Panc1 (cell line): Measurements from ENCODE around the gene EML1. TPM values are rescaled to one million over a fixed set of nuclear protein-coding genes. Genes with fewer than 3 reads are reported as not detected.

ENCODE experiments used
- ATAC-seq: fragments of 200-7000 bp; cut with Tn5 transposase; 2 replicates; pipeline ENCODE4 v1.9.1; 2020; ENCODE audit warnings: mild to moderate bottlenecking, moderate library complexity
- BruUV-seq: library from RNA; stranded (reverse); fragments of 400-500 nt; replicated peaks from 2 replicates; lab custom pipeline; 2021; lab: Mats Ljungman, UMichigan
- CTCF ChIA-PET: fragments of 300-600 bp; sonication (Branson Sonifier 250); formaldehyde crosslinking; loops from one replicate; lab custom pipeline; 2022; ENCODE audit warnings: antibody characterized with exemption; lab: Charles Lee
- POLR2A ChIA-PET: fragments of 300-600 bp; sonication (Branson Sonifier 250); formaldehyde crosslinking; loops from one replicate; lab custom pipeline; 2022; ENCODE audit warnings: antibody characterized with exemption; lab: Charles Lee
- DNase-seq: peaks from one replicate; pipeline ENCODE4 v3.0.0-alpha.2; 2010; ENCODE audit warnings: low read depth, low spot score
- H3K27ac ChIP-seq: 2 replicates; pipeline ENCODE4 v1.5.1; 2011; ENCODE audit warnings: mild to moderate bottlenecking, low read length, inconsistent platforms
- H3K27me3 ChIP-seq: fragments of 200-500 bp; sonication (Bioruptor generic); 2 replicates; pipeline ENCODE4 v1.6.0; 2014; ENCODE audit warnings: low read length, inconsistent platforms; ENCODE audit not compliant: control insufficient read depth, insufficient read depth
- H3K36me3 ChIP-seq: fragments of 200-500 bp; sonication (Bioruptor generic); 2 replicates; pipeline ENCODE4 v1.5.1; 2014; ENCODE audit warnings: inconsistent platforms, mild to moderate bottlenecking, low read length, moderate library complexity; ENCODE audit not compliant: control insufficient read depth, insufficient read depth
- H3K4me1 ChIP-seq: 2 replicates; pipeline ENCODE4 v1.5.1; 2011; ENCODE audit warnings: inconsistent platforms, mild to moderate bottlenecking, low read length, moderate library complexity; ENCODE audit not compliant: control insufficient read depth, insufficient read depth
- H3K4me3 ChIP-seq, 2 experiments: 2 replicates each; pipeline ENCODE4 v1.5.1; 2011 to 2012; ENCODE audit warnings: low read depth in 2 of 2, low read length in 2 of 2, mild to moderate bottlenecking in 2 of 2, inconsistent platforms in 1 of 2, moderate library complexity in 1 of 2
- H3K9me3 ChIP-seq: fragments of 200-500 bp; sonication (Bioruptor generic); 2 replicates; pipeline ENCODE4 v1.5.1; 2014; ENCODE audit warnings: low read depth, mild to moderate bottlenecking, inconsistent platforms, low read length, moderate library complexity; ENCODE audit not compliant: control insufficient read depth, insufficient read depth
- SIN3A ChIP-seq: IDR thresholded peaks from 2 replicates; pipeline ENCODE4 v1.6.1; 2012; ENCODE audit warnings: low read depth, mild to moderate bottlenecking, low read length, moderate library complexity, borderline replicate concordance; ENCODE audit not compliant: insufficient read depth
- in situ Hi-C: cut with HindIII; loops from 2 replicates; pipeline ENCODE4 v1.10.0; 2016; ENCODE audit warnings: low sequenced_read_pairs, low pct_unique_long_range_greater_than_20kb
- intact Hi-C: fragments of 100-400 bp; cut with micrococcal nuclease; formaldehyde crosslinking; loops from one replicate; pipeline ENCODE4 v1.10.0; 2022; ENCODE audit not compliant: unreplicated experiment
- total RNA-seq: library from RNA; stranded (reverse); gene quantifications from one replicate; pipeline ENCODE4 v1.2.1, GENCODE V29; 2021; ENCODE audit not compliant: unreplicated experiment
- TF ChIP-seq, protein P1 (sequence below): fragments of 450-650 bp; IDR thresholded peaks from 2 replicates; pipeline ENCODE4 v1.5.1; 2017; ENCODE audit warnings: mild to moderate bottlenecking
- TF ChIP-seq, protein P2 (sequence below), 2 experiments: IDR thresholded peaks; 2 replicates each; pipeline ENCODE4 v1.6.1; 2011 to 2012; ENCODE audit warnings: low read depth in 2 of 2, control low read depth in 1 of 2, low read length in 1 of 2, mild to moderate bottlenecking in 1 of 2, moderate library complexity in 1 of 2; ENCODE audit not compliant: insufficient read depth in 1 of 2

EML1 gene
- total RNA-seq, 1 experiment from 2014 or later: 35.3 TPM

DNA sequence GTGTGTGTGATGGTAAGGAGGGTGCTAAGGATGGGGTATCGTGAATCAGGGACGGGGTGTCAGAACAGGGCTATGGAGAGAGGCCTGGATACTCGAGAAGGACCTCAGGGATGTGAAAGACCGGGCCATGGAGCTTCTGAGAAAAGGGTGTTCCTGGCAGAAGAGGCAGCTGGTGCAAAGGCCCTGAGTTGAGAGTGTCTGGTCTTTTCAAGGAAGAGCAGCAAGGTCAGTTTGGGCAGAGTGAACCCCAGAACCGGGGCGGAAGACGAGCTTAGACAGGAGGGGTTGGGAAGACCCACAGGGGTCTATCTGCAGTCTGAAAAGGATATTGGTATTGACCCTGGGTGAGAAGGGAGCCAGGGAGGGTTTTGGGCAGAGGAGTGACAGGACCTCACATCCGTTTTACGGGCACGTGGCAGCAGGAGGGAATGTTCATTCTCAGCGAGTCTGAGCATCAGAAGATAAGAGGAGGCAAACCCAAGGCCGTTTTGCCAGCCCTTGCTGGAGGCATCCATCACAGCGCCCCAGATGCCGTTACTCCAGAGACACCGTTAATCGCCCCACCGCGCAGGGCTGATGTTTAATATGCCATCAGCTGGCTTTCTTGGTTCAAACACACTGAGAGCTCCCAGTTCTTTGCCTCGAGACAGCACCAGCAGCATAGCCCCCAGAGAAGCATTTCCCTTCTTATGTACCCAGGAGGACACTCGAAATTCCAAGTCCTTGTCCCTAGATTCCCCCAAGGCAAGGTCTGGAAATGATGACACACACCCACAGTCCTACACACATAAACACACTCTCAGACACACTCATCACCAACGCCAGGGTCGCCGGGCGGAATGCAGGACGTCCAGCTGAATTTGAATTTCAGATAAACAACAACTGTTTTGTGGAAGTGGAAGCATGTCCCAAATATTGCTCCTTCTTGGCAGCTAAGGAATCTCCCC, 41.4 kb upstream of the EML1 start:
- ChIA-PET CTCF (no interaction called here), POLR2A (no interaction called here)
- H3K9me3 ChIP-seq: no peaks in the 10 kb centered on the region
- intact Hi-C loops (no loop called here), in situ Hi-C loops (no loop called here)
- no TSS peak for BruUV-seq
- TF ChIP-seq, protein P1, sequence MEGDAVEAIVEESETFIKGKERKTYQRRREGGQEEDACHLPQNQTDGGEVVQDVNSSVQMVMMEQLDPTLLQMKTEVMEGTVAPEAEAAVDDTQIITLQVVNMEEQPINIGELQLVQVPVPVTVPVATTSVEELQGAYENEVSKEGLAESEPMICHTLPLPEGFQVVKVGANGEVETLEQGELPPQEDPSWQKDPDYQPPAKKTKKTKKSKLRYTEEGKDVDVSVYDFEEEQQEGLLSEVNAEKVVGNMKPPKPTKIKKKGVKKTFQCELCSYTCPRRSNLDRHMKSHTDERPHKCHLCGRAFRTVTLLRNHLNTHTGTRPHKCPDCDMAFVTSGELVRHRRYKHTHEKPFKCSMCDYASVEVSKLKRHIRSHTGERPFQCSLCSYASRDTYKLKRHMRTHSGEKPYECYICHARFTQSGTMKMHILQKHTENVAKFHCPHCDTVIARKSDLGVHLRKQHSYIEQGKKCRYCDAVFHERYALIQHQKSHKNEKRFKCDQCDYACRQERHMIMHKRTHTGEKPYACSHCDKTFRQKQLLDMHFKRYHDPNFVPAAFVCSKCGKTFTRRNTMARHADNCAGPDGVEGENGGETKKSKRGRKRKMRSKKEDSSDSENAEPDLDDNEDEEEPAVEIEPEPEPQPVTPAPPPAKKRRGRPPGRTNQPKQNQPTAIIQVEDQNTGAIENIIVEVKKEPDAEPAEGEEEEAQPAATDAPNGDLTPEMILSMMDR: no peak
- no peak for TF ChIP-seq SIN3A
- TF ChIP-seq, protein P2, sequence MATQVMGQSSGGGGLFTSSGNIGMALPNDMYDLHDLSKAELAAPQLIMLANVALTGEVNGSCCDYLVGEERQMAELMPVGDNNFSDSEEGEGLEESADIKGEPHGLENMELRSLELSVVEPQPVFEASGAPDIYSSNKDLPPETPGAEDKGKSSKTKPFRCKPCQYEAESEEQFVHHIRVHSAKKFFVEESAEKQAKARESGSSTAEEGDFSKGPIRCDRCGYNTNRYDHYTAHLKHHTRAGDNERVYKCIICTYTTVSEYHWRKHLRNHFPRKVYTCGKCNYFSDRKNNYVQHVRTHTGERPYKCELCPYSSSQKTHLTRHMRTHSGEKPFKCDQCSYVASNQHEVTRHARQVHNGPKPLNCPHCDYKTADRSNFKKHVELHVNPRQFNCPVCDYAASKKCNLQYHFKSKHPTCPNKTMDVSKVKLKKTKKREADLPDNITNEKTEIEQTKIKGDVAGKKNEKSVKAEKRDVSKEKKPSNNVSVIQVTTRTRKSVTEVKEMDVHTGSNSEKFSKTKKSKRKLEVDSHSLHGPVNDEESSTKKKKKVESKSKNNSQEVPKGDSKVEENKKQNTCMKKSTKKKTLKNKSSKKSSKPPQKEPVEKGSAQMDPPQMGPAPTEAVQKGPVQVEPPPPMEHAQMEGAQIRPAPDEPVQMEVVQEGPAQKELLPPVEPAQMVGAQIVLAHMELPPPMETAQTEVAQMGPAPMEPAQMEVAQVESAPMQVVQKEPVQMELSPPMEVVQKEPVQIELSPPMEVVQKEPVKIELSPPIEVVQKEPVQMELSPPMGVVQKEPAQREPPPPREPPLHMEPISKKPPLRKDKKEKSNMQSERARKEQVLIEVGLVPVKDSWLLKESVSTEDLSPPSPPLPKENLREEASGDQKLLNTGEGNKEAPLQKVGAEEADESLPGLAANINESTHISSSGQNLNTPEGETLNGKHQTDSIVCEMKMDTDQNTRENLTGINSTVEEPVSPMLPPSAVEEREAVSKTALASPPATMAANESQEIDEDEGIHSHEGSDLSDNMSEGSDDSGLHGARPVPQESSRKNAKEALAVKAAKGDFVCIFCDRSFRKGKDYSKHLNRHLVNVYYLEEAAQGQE (IDR thresholded peaks at IDR 0.05; ENCODE audit: insufficient read depth in 1 of 2, low read depth in 2 of 2, low read length in 1 of 2): no peak
- peaks cover 51% of the 10 kb centered on the region for H3K4me1 ChIP-seq
- no peaks in the 10 kb centered on the region for H3K36me3 ChIP-seq
- H3K4me3 ChIP-seq: no peak overlapping the region
- DNase-seq: no peak
- H3K27ac ChIP-seq: peak overlapping the region; percentile 26; the same call in 1 of the 2 replicates
- H3K27me3 ChIP-seq: no peaks in the 10 kb centered on the region
- ATAC-seq: no peak

DNA sequence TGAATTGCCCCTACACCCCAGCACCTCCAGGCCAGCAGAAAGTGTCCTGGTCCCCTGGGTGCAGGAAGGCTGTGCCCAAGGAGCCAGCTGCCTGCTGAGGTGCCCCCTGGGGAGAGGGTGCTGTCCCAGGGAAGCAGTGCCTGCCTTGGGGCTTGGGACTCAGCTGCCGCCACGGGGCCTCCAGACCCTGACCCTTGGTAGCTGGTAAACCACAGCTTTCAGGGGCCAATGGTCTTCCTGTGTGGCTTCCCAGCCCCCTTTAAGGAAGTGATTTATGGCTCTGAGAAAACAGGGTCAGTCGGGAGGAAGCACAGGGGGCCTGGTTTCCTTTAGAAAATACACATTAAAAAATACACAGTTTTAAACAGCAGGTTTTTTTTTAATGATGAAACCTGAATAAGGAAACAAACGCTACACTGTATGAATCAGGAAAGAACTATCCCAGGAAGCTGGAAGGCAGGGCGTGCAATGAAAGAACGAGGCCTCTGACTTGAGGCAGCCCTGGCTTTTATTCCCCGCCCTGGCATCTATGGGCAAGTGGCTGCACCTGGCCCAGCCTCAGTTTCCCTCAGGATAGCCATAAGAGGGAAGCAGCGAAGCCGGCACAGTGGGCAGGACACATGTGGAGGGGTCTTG, 40.6 kb upstream of the EML1 start:
- intact Hi-C loops: no loop called here
- TF ChIP-seq, protein P1: no peak
- TF ChIP-seq, protein P2 (IDR thresholded peaks at IDR 0.05; ENCODE audit: insufficient read depth in 1 of 2, low read depth in 2 of 2, low read length in 1 of 2): no peak

More for the DNA sequence above, 40.6 kb upstream of the EML1 start:
- Histone ChIP-seq H3K27me3 (no peaks in the 10 kb centered on the region), H3K4me3 (no peak overlapping the region), H3K27ac (peak overlapping the region; percentile 26; the same call in 1 of the 2 replicates), H3K9me3 (no peaks in the 10 kb centered on the region), H3K4me1 (peaks cover 46% of the 10 kb centered on the region), H3K36me3 (no peaks in the 10 kb centered on the region)
- POLR2A ChIA-PET: no interaction called here
- DNase-seq (no peak), ATAC-seq (no peak)
- in situ Hi-C loops: no loop called here
- no TSS peak for BruUV-seq
- CTCF ChIA-PET: no interaction called here
